NCI-H2081 treated with DMSO at 0.1 percent for 48 hours (cell line): ENCODE data around the gene PRKAG2.
A peak's percentile ranks its signal among the peaks of the same experiment; 100 is the strongest.

ENCODE experiments used
- DNase-seq: peaks from one replicate; lab custom pipeline; 2025; lab: John Stamatoyannopoulos, UW

PRKAG2 gene

GRCh38 chr7:151692721-151693120 is 184.2 kb downstream of the PRKAG2 start:
- no peak for DNase-seq

GRCh38 chr7:151691449-151691848 is 185.5 kb downstream of the PRKAG2 start:
- no peak for DNase-seq

GRCh38 chr7:151690606-151691005 is 186.3 kb downstream of the PRKAG2 start:
- no peak for DNase-seq

GRCh38 chr7:151689196-151689971 is 187.5 kb downstream of the PRKAG2 start:
- peak; percentile 85 for DNase-seq

- DNase-seq: no peak
These were observed 188.6 kb downstream of the PRKAG2 start for GRCh38 chr7:151688236-151688780.

- no peak for DNase-seq
These were observed 189.2 kb downstream of the PRKAG2 start for GRCh38 chr7:151687523-151688235.

GRCh38 chr7:151686826-151687225 is 190.1 kb downstream of the PRKAG2 start:
- no peak for DNase-seq

GRCh38 chr7:151686016-151686766 is 190.7 kb downstream of the PRKAG2 start:
- no peak for DNase-seq

- DNase-seq: no peak
These were observed 192.3 kb downstream of the PRKAG2 start for GRCh38 chr7:151684408-151685175.

- no peak for DNase-seq
These were observed 193.1 kb downstream of the PRKAG2 start for GRCh38 chr7:151683615-151684407.

GRCh38 chr7:151682831-151683614 is 193.9 kb downstream of the PRKAG2 start:
- no peak for DNase-seq

- DNase-seq: no peak
These were observed 195.2 kb downstream of the PRKAG2 start for GRCh38 chr7:151681726-151682125.

GRCh38 chr7:151680810-151681209 is 196.1 kb downstream of the PRKAG2 start:
- DNase-seq: no peak

- DNase-seq: no peak
These were observed 196.9 kb downstream of the PRKAG2 start for GRCh38 chr7:151679881-151680612.

GRCh38 chr7:151679071-151679708 is 197.7 kb downstream of the PRKAG2 start:
- DNase-seq: no peak

- no peak for DNase-seq
These were observed 198.7 kb downstream of the PRKAG2 start for GRCh38 chr7:151678227-151678604.

GRCh38 chr7:151677581-151678226 is 199.2 kb downstream of the PRKAG2 start:
- no peak for DNase-seq

GRCh38 chr7:151676759-151677158 is 200.2 kb downstream of the PRKAG2 start:
- DNase-seq: no peak
